OCI-LY3 (cell line): ENCODE measurements around the gene FCRL5.
"Not testable (repeated sequence)": the region's sequence is repeated elsewhere in the genome, so short reads cannot be mapped to it uniquely, and the experiment has no call there.

ENCODE experiments used
- H2AFZ ChIP-seq: fragments of 200-600, 300-600 bp; shearing (Covaris generic); 2 replicates; pipeline ENCODE4 v1.6.0; 2014; ENCODE audit warnings: antibody characterized with exemption, low read depth, low read length
- H3K27ac ChIP-seq: fragments of 200-600, 300-600 bp; sonication (generic); 2 replicates; pipeline ENCODE4 v1.5.1; 2014; ENCODE audit warnings: mild to moderate bottlenecking, low read length, moderate library complexity, mixed read lengths
- H3K27me3 ChIP-seq: fragments of 200-600, 300-600 bp; sonication (generic); 2 replicates; pipeline ENCODE4 v1.6.1; 2014; ENCODE audit warnings: low read depth, low read length, mixed read lengths
- H3K36me3 ChIP-seq: fragments of 200-600, 300-600 bp; sonication (generic); replicated peaks from 2 replicates; pipeline ENCODE3; 2014; ENCODE audit warnings: low read depth, low read length, mixed read lengths
- H3K4me1 ChIP-seq: fragments of 300-600, 200-600 bp; sonication (generic); 2 replicates; pipeline ENCODE4 v1.6.1; 2014; ENCODE audit warnings: low read length, mixed read lengths
- H3K4me2 ChIP-seq: fragments of 200-600, 300-600 bp; sonication (generic); 2 replicates; pipeline ENCODE4 v1.6.1; 2014; ENCODE audit warnings: low read length, mixed read lengths
- H3K4me3 ChIP-seq: fragments of 300-600, 200-600 bp; sonication (generic); 2 replicates; pipeline ENCODE4 v1.5.1; 2014; ENCODE audit warnings: antibody characterized with exemption, mild to moderate bottlenecking, low read length, moderate library complexity
- H3K79me2 ChIP-seq: fragments of 300-600, 200-600 bp; shearing (Covaris generic); 2 replicates; pipeline ENCODE4 v1.6.1; 2014; ENCODE audit warnings: mild to moderate bottlenecking, low read length, mixed read lengths
- H3K9ac ChIP-seq: fragments of 300-600, 200-600 bp; shearing (Covaris generic); 2 replicates; pipeline ENCODE4 v1.6.0; 2014; ENCODE audit warnings: mild to moderate bottlenecking, low read length, moderate library complexity
- H3K9me3 ChIP-seq: fragments of 200-600, 300-600 bp; shearing (Covaris generic); 2 replicates; pipeline ENCODE4 v1.6.1; 2014; ENCODE audit warnings: low read length, mixed read lengths; ENCODE audit not compliant: insufficient read depth
- H4K20me1 ChIP-seq: fragments of 200-600, 300-600 bp; sonication (generic); 2 replicates; pipeline ENCODE4 v1.6.1; 2016; ENCODE audit warnings: low read length, mixed read lengths; ENCODE audit not compliant: insufficient read depth
- EZH2phosphoT487 ChIP-seq: fragments of 200-600 bp; shearing (Covaris generic); IDR thresholded peaks from 2 replicates; pipeline ENCODE4 v1.6.1; 2018; ENCODE audit warnings: antibody characterized with exemption, mixed run types, low read depth
- TF ChIP-seq, protein P1 (sequence below): fragments of 200-600, 300-600 bp; sonication (generic); IDR thresholded peaks from 2 replicates; pipeline ENCODE4 v1.5.1; 2014; ENCODE audit warnings: antibody characterized with exemption, low read length, low read depth

FCRL5 gene

DNA sequence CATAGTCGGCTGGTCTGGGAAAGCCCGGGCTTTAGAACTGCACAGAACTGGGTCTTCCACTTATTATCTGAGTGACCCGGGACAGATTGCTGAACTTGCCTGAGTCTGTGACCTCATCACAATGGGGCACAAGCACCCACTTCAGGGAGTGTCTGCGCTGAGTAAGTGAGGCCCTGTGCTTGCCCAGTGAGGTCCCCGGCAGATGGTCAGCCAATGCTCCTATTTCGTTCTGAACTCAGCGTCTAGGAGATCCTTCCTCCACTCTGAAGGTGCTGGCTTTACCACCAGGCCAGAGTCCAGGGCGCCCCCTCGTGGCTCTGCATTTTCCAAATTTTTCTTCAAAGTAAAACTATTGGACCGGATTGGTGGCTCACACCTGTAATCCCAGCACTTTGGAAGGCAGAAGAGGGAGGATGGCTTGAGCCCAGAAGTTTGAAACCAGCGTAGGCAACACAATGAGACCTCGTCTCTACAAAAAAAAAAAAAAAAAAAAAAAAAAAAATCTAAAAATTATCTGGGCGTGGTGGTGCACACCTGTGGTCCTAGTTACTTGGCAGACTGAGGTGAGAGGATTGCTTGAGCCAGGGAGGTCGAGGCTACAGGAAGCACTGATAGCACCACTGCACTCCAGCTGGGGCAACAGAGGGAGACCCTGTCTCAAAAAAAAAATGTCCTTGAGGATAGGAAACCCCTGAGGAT lies 61.7 kb downstream of the FCRL5 start:
- Histone ChIP-seq H2AFZ (0 out of 2 replicates have a peak overlapping the region, but pooled peaks have one; percentile 19), H3K27me3 (peaks cover 11% of the 10 kb centered on the region), H3K9ac (no peak overlapping the region), H3K4me2 (peak overlapping the region; percentile 45), H4K20me1 (no peaks in the 10 kb centered on the region), H3K9me3 (no peaks in the 10 kb centered on the region), H3K36me3 (no peaks in the 10 kb centered on the region), H3K27ac (no peak overlapping the region), H3K79me2 (no peaks in the 10 kb centered on the region), H3K4me1 (peaks cover 22% of the 10 kb centered on the region), H3K4me3 (peak overlapping the region; percentile 42)
- no peak for TF ChIP-seq EZH2phosphoT487
- TF ChIP-seq, protein P1, sequence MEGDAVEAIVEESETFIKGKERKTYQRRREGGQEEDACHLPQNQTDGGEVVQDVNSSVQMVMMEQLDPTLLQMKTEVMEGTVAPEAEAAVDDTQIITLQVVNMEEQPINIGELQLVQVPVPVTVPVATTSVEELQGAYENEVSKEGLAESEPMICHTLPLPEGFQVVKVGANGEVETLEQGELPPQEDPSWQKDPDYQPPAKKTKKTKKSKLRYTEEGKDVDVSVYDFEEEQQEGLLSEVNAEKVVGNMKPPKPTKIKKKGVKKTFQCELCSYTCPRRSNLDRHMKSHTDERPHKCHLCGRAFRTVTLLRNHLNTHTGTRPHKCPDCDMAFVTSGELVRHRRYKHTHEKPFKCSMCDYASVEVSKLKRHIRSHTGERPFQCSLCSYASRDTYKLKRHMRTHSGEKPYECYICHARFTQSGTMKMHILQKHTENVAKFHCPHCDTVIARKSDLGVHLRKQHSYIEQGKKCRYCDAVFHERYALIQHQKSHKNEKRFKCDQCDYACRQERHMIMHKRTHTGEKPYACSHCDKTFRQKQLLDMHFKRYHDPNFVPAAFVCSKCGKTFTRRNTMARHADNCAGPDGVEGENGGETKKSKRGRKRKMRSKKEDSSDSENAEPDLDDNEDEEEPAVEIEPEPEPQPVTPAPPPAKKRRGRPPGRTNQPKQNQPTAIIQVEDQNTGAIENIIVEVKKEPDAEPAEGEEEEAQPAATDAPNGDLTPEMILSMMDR, result peak; percentile 76

DNA sequence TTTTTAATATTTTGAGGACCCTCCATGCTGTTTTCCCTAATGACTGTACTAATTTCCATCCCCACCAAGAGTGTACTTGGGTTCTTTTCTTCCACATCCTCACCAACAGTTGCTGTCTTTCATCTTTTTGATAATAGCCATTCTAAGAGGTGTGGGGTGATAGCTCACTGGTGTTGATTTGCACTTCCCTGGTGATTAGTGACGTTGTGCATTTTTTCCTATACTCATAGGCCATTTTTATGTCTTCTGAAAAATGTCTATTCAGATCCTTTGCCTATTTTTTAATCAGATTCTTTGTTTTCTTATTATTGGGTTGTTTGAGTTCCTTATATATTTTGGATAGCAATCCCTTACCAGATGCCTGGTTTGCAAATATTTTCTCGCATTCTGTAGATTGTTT lies 64.2 kb downstream of the FCRL5 start:
- Histone ChIP-seq H3K4me1 (peaks cover 18% of the 10 kb centered on the region), H3K4me3 (no peak overlapping the region), H3K36me3 (no peaks in the 10 kb centered on the region), H3K27ac (no peak overlapping the region), H2AFZ (no peak overlapping the region), H3K27me3 (peaks cover 11% of the 10 kb centered on the region), H4K20me1 (no peaks in the 10 kb centered on the region), H3K9ac (no peak overlapping the region), H3K4me2 (no peak overlapping the region), H3K79me2 (no peaks in the 10 kb centered on the region), H3K9me3 (no peaks in the 10 kb centered on the region)
- TF ChIP-seq, protein P1, result no peak
- no peak for TF ChIP-seq EZH2phosphoT487

DNA sequence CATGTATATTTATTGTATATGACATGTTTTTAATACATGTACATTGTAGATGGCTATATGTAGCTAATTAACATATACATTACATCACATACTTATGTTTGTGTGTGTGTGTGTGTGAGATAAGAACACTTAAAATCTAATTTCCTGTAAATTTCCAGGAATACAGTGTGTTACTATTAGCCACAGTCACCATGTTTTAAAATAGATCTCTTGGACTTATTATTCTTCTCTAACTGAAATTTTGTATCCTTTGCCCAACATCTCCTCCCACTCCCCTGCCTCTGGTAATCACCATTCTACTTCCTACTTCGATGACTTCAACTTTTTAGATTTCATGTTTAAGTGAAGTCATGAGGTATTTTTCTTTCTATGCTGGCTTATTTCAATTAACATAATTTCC lies 64.8 kb downstream of the FCRL5 start:
- no peak overlapping the region for H2AFZ ChIP-seq
- no peak for TF ChIP-seq EZH2phosphoT487
- TF ChIP-seq, protein P1, result no peak
- H3K4me2 ChIP-seq, result no peak overlapping the region

DNA sequence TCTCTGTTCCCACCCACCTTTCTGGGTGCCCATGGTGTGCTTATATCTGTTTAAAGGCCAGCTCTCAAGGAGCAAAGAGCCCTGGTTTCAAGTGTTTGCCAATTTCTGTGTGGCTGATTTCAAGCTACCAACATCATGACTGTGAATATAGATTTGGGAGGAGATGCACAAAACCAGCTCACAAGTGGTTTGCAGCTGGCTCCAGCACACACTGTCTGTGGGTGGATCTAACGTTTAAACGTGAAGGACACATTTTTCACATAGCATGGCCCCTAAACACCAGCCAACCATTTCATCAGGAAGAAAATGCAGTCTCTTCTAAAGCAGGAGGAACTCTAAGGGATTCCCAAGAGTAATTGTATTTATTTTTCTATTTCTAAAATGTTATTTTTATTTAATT lies 65.2 kb downstream of the FCRL5 start:
- H3K9me3 ChIP-seq, result no peaks in the 10 kb centered on the region
- no peaks in the 10 kb centered on the region for H4K20me1 ChIP-seq
- H3K4me1 ChIP-seq, result peaks cover 18% of the 10 kb centered on the region
- H2AFZ ChIP-seq, result no peak overlapping the region
- no peaks in the 10 kb centered on the region for H3K79me2 ChIP-seq
- no peak overlapping the region for H3K4me3 ChIP-seq
- H3K27ac ChIP-seq, result no peak overlapping the region
- no peaks in the 10 kb centered on the region for H3K36me3 ChIP-seq
- TF ChIP-seq, protein P1, result no peak
- no peak for TF ChIP-seq EZH2phosphoT487
- no peak overlapping the region for H3K9ac ChIP-seq
- no peak overlapping the region for H3K4me2 ChIP-seq
- peaks cover 8% of the 10 kb centered on the region; the same call in 1 of the 2 replicates for H3K27me3 ChIP-seq

More for the DNA sequence above, 64.8 kb downstream of the FCRL5 start:
- Histone ChIP-seq H4K20me1 (no peaks in the 10 kb centered on the region), H3K4me1 (peaks cover 18% of the 10 kb centered on the region), H3K27me3 (peaks cover 9% of the 10 kb centered on the region; the same call in 1 of the 2 replicates), H3K36me3 (no peaks in the 10 kb centered on the region), H3K9ac (no peak overlapping the region), H3K27ac (no peak overlapping the region), H3K79me2 (no peaks in the 10 kb centered on the region), H3K4me3 (no peak overlapping the region), H3K9me3 (no peaks in the 10 kb centered on the region)

DNA sequence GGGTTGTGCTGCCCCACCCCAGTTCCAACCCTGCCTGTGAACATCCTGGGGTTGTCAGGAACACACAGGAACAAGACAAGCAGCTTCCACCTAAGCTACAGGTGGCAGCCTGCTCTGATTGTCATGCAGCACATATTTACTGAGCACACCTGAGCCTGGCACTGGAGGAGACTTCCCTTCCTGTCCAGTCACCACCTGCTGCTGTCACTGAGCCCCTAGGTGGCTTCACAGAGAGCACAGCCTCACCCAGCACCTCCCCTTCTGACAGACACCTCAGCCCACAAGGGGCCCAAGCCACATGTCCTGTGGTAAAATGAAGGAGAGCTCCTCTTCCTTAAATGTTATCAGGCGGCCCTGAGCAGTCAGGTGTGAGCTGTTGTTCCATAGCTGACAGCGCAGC lies 65.9 kb downstream of the FCRL5 start:
- not testable (repeated sequence) for H3K27me3 ChIP-seq, H2AFZ ChIP-seq, H4K20me1 ChIP-seq, H3K4me2 ChIP-seq, H3K9ac ChIP-seq, H3K27ac ChIP-seq, H3K79me2 ChIP-seq, H3K9me3 ChIP-seq, H3K36me3 ChIP-seq, H3K4me3 ChIP-seq
- H3K4me1 ChIP-seq, result peaks cover 12% of the 10 kb centered on the region
